ENCODE data around the gene CHAD. TPM values are rescaled to one million over a fixed set of nuclear protein-coding genes. Genes with fewer than 3 reads are reported as not detected.

CHAD gene
- total RNA-seq, 2 donors from 2014 or later, result 0.51 to 1.6 TPM

GRCh38 chr17:50487213-50488096, 18.8 kb upstream of the CHAD start:
- WGBS, result 74% methylated on average over 17 of the region's 17 CpGs
- no peak overlapping the region for H3K27ac ChIP-seq
- H3K9me3 ChIP-seq, result no peaks in the 10 kb centered on the region
- H3K36me3 ChIP-seq, result peaks cover 0 to 8% of the 10 kb centered on the region in 2 donors
- H3K27me3 ChIP-seq (replicated peaks; ENCODE audit: insufficient read depth), result no peaks in the 10 kb centered on the region
- H3K4me3 ChIP-seq, result no peak overlapping the region
- TF ChIP-seq POLR2AphosphoS5 (IDR thresholded peaks at IDR 0.05), result no peak
- DNase-seq (ENCODE audit: low spot score), result no peak
- intact Hi-C loops (cut with DNase I), result no loop called here
- H3K4me1 ChIP-seq (replicated peaks), result no peaks in the 10 kb centered on the region

GRCh38 chr17:50484386-50485155, 15.9 kb upstream of the CHAD start:
- H3K36me3 ChIP-seq, result peaks cover 0 to 8% of the 10 kb centered on the region in 2 donors
- H3K4me1 ChIP-seq (replicated peaks), result peaks cover 4% of the 10 kb centered on the region
- intact Hi-C loops (cut with DNase I), result loop anchor here (5.0 kb wide), 2 partner anchors 203 to 358 kb away; no protein-coding TSS in a partner anchor
- TF ChIP-seq POLR2A (IDR thresholded peaks at IDR 0.05) (no peak), POLR2AphosphoS5 (IDR thresholded peaks at IDR 0.05) (no peak), CTCF (IDR thresholded peaks at IDR 0.05) (no peak)
- H3K4me3 ChIP-seq, result no peak overlapping the region
- no peak overlapping the region for H3K27ac ChIP-seq
- H3K27me3 ChIP-seq (replicated peaks; ENCODE audit: insufficient read depth), result no peaks in the 10 kb centered on the region
- H3K9me3 ChIP-seq, result no peaks in the 10 kb centered on the region
- DNase-seq (ENCODE audit: low spot score), result no peak
- WGBS, result 94% methylated on average over 11 of the region's 11 CpGs

- H3K27me3 ChIP-seq (replicated peaks; ENCODE audit: insufficient read depth), result no peaks in the 10 kb centered on the region
- H3K4me3 ChIP-seq, result no peak overlapping the region
- H3K27ac ChIP-seq, result no peak overlapping the region
- 80% methylated on average over 5 of the region's 5 CpGs for WGBS
- H3K9me3 ChIP-seq, result no peaks in the 10 kb centered on the region
- peaks cover 6% of the 10 kb centered on the region for H3K4me1 ChIP-seq (replicated peaks)
- TF ChIP-seq CTCF (IDR thresholded peaks at IDR 0.05) (no peak), POLR2A (IDR thresholded peaks at IDR 0.05) (no peak), POLR2AphosphoS5 (IDR thresholded peaks at IDR 0.05) (no peak)
- DNase-seq (ENCODE audit: low spot score), result no peak
- intact Hi-C loops (cut with DNase I), result loop anchor here (5.0 kb wide), 2 partner anchors 204 to 359 kb away; no protein-coding TSS in a partner anchor
- peaks cover 0 to 8% of the 10 kb centered on the region in 2 donors for H3K36me3 ChIP-seq
Observed at GRCh38 chr17:50483266-50483665, 14.6 kb upstream of the CHAD start.

GRCh38 chr17:50482516-50482915, 13.8 kb upstream of the CHAD start:
- intact Hi-C loops (cut with DNase I), result loop anchor here (1.0 to 5.0 kb wide), 3 partner anchors 60 to 360 kb away; no protein-coding TSS in a partner anchor
- peaks cover 6% of the 10 kb centered on the region for H3K4me1 ChIP-seq (replicated peaks)
- H3K27ac ChIP-seq, result peak overlapping the region; percentile 70 to 76
- H3K27me3 ChIP-seq (replicated peaks; ENCODE audit: insufficient read depth), result no peaks in the 10 kb centered on the region
- H3K4me3 ChIP-seq, result no peak overlapping the region
- H3K36me3 ChIP-seq, result peaks cover 0 to 8% of the 10 kb centered on the region in 2 donors
- TF ChIP-seq POLR2AphosphoS5 (IDR thresholded peaks at IDR 0.05), result peak; percentile 98
- peak; percentile 21 for TF ChIP-seq POLR2A (IDR thresholded peaks at IDR 0.05)
- TF ChIP-seq CTCF (IDR thresholded peaks at IDR 0.05), result peak; percentile 66 to 98 (median 97)
- WGBS, result 3% methylated on average over 7 of the region's 7 CpGs
- peak; percentile 95 for DNase-seq (ENCODE audit: low spot score)
- no peaks in the 10 kb centered on the region for H3K9me3 ChIP-seq

- intact Hi-C loops (cut with DNase I), result loop anchor here (1.0 to 5.0 kb wide), 3 partner anchors 60 to 360 kb away; no protein-coding TSS in a partner anchor
- DNase-seq (ENCODE audit: low spot score), result no peak
- WGBS, result 87% methylated on average over 23 of the region's 23 CpGs
- Histone ChIP-seq H3K9me3 (no peaks in the 10 kb centered on the region), H3K4me3 (no peak overlapping the region), H3K27me3 (replicated peaks; ENCODE audit: insufficient read depth) (no peaks in the 10 kb centered on the region), H3K36me3 (peaks cover 0 to 8% of the 10 kb centered on the region in 2 donors), H3K4me1 (replicated peaks) (peaks cover 6% of the 10 kb centered on the region), H3K27ac (peak overlapping the region; percentile 70 to 76)
- TF ChIP-seq POLR2AphosphoS5 (IDR thresholded peaks at IDR 0.05), result no peak
- TF ChIP-seq POLR2A (IDR thresholded peaks at IDR 0.05), result no peak
- no peak for TF ChIP-seq CTCF (IDR thresholded peaks at IDR 0.05)
Observed at GRCh38 chr17:50482110-50482509, 13.4 kb upstream of the CHAD start.

All from prostate gland (tissue), 2 donors.